ENCODE measurements around the gene SLC29A3.
A peak's percentile ranks its signal among the peaks of the same experiment; 100 is the strongest.

Gene SLC29A3

GRCh38 chr10:71374481-71375233, 55.6 kb downstream of the SLC29A3 start:
- no peak for DNase-seq

GRCh38 chr10:71375952-71376351, 56.9 kb downstream of the SLC29A3 start:
- DNase-seq = no peak

DNA sequence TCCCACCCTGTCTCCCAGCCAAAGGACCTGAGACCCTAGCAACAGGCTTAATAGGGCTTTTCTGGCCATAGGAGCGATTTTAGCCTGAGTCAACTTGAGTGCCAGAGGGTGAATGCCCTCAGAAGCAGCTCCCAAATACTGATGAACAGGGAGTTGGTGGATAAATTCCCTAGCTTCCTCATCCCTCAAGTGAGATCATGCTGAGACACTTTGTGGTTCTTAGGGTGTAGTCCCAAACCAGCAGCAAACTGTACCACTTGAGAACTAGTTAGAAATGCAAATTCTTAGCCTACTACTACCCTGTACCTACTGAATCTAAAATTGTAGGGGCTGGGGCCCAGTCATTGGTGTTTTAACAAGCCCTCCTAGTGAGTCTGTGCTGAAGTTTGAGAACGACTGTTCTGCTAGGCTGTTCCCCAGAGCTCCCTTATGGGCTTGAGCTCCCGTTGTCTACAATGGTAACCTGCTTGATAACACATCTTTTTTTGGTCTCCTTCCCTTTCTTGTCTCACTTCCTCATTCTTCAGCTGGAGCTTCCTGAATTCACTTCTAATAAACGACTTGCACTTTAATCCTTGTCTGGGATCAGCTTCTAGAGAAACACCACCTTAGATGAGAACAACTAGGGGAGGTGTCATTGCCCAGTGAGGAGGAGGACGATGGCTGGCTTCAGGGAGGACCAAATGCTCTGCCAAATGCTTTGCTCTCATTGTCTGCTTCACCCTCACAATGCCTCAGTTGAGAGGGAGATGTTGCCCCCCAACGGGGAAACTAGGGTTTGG, 59.5 kb downstream of the SLC29A3 start:
- no peak for DNase-seq

- DNase-seq = no peak
Measured at GRCh38 chr10:71379118-71379766, 60.2 kb downstream of the SLC29A3 start.

- DNase-seq = no peak
Measured at GRCh38 chr10:71380841-71381240, 61.8 kb downstream of the SLC29A3 start.

DNA sequence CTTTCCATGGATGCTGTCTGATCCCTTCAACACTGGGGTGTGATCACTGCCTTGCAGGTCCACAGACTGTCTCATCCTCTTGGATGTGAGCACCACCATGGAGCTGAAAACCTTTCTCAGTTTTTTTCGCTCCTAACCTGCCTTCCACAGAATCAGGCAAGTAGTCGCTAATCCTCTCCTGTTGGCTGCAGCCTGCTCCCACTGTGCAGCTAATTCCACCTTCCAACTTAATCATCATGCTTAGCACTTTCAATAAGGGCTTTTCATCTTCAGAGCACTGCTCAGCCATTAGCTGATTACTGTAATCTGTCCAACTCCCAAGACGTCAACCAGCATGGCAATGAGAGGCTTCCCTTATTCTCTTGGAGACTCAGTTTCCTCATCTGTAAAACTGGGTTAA, 62.6 kb downstream of the SLC29A3 start:
- DNase-seq = no peak

DNA sequence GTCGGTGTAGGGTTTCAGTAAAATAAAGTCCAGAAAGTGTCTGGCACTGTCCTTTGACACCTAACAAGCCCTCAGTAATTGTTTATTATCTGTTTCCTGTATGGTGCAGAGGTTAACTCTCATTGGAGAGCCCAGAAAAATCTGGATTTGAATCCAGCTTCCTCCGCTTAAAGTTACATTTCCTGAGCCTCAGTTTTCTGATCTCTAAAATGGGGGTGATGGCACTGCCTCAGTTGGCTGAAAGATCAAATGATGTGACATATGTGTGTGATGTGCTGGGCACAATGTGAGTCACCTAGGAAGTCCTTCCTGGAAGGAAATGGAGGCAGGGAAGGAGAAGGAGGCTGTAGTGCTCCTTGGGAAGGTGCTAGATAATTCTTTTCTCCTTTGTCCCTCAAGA, 63.0 kb downstream of the SLC29A3 start:
- no peak for DNase-seq

- DNase-seq = no peak
Measured at GRCh38 chr10:71382757-71383156, 63.7 kb downstream of the SLC29A3 start.

DNA sequence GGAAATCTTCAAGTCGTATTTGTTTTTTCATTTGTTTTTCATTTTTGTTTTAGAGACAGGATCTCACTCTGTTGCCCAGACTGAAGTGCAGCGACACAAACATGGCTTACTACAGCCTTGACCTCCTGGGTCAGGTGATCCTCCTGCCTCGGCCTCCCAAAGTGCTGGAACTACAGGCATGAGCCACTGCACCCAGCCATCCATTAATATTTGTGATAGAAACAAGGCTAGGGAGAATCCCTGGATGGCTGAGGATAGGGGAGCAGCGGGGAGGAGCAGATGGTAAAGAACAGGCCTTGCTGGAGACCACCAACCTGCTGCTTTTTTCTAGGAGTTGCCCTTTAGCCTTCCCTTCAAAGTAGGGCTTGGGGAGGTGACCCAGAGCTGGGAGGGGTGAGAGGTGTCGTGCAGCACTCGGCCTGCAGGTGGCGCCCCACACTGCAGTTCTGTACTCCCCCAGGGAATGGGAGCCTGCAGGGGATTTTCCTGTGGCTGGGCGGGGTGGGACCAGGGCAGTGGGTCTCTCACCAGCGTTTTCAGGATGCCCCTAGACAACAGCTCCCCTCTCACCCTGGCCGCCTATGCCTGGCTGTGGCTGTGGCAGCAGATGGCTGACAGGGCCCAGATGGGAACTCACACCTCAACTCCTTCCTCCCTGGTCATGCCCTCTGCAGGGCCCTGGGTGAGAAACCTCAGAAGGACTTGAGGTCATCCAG, 65.1 kb downstream of the SLC29A3 start:
- peak; percentile 78 for DNase-seq

DNA sequence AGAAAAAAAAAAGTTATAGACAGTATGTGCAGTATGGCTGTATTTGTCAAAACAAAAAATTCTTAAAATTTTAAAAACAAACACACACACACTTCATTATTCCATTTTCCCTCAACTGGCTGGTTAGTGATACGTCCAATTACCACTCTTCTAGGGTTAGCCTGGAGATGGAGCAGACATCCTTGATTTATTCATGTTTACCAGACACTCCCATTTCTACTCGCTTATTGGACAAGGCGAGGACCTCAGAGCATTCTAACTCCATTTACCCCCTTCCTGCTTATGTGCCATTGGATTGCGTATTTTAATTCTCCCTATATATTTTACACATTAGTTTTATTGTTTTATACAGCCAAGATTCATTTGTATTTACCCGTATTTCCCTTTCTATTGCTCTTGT, 69.1 kb downstream of the SLC29A3 start:
- no peak for DNase-seq

DNA sequence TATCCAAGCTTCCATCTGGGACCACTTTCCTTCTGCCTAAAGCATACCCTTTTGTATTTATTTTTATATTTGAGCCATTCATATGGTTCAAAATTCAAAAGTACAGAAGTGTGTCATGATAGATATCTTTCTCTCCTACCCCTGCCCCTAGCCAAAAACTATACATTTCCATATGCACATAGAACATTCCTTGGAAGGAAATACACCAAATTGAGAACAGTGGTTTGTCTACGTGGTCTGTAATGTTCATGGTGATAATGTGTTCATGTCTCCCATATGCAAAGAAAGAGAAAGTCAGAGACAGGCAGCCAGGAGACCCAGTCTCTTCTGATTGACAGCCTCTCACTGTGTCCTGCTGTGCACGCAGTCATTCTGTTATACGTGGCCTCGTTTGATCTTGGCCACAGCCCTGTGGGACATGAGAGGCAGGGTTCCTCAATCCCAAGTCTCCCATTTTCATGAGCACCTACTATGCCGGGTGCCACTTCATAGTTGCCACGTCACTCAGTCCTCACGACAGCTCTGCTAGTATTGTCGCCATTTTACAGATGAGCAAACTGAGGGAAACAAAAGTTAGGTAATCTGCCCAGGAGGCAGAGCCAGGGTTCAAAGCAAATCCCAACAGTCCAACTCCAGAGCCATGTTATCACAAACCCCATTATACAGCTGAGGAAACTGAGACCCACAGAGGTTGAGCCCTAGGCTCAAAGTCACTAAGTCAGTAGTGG, 69.7 kb downstream of the SLC29A3 start:
- DNase-seq = no peak

- DNase-seq = no peak
Measured at GRCh38 chr10:71389768-71390460, 70.9 kb downstream of the SLC29A3 start.

GRCh38 chr10:71390461-71390835, 71.4 kb downstream of the SLC29A3 start:
- no peak for DNase-seq

DNA sequence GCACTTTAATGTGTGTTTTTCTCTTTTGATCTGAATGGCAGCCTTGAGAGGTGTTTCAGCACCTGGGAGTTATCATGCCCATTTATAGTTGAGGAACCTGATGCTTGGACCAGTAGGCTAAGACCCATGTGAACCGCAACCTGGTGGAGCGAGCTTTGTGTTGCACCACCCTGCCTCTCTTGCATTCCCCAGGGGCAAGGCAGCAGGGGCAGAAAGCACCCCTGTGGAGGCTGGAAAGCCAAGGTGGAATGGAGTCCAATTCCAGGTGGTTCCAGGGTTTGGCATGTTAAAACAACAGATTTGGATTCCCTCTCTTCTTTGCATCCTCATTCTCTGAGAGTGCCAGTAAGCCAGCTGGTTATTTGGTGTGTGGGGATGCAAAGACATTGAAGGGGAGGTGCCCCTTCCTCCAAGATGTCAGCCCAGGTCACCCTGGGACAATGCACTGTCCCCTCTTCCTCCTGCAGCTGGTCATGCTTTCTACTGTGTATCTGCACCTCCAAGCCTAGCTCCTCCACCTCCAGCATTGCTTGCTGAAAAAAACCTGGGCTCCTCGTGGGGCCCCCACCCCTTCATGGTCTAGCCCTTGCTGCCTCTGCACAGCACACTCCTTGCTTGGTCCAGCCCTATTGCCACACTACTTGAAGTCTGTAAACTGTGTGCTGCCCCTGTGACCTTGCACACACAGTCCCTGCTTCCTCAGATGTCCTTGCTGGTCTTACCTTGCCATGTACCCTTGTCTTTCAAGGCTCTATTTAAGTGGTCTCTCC, 72.0 kb downstream of the SLC29A3 start:
- no peak for DNase-seq

GRCh38 chr10:71391701-71392100, 72.6 kb downstream of the SLC29A3 start:
- DNase-seq = no peak

- DNase-seq = no peak
Measured at GRCh38 chr10:71392292-71392691, 73.2 kb downstream of the SLC29A3 start.

- no peak for DNase-seq
Measured at GRCh38 chr10:71392791-71393781, 74.0 kb downstream of the SLC29A3 start.

GRCh38 chr10:71393841-71394475, 74.9 kb downstream of the SLC29A3 start:
- DNase-seq = no peak

DNA sequence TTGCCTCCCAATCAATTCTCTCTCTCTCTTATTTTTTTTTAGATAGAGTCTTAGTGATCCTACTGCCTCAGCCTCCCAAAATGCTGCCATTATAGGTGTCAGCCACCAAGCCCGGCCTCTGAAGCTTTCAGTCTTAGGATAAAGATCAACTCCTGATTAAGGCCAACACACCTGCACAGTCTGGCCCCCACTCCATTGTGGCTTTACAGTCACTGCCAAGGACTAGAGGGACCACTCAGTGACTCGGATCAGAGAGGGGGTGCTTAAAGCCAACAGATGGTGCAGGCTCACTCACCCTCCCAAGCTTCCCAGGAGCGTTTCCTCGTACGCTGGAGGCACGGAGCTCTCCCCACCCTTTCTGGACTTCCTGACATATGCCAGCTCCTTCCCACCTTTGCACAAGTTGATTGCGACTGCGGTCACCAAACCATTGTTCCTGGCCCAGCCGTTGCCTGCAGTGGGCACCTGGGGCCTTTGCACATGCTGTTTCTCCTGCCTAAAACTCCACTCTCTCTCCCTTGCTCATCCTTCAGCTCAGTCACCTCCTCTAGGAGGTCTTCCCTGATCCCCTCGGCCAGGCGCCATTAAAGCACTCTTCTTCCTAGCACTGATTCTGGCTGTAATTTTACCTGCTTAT, 76.0 kb downstream of the SLC29A3 start:
- DNase-seq = no peak
